AG08395 (cell line): ENCODE results near the gene TFEB.
A peak's percentile ranks its signal among the peaks of the same experiment; 100 is the strongest.
"Not testable (repeated sequence)": the region's sequence is repeated elsewhere in the genome, so short reads cannot be mapped to it uniquely, and the experiment has no call there.

Experiments used
- DNase-seq: peaks from one replicate; pipeline ENCODE4 v3.0.0; 2012; ENCODE audit warnings: mixed read lengths, low spot score

The TFEB gene

GRCh38 chr6:41735427-41736185, at the start of gene TFEB:
TSS of gene TFEB (minus strand) at chr6:41735608. CDS start at chr6:41691213, 44,395 bp downstream.
- peak; percentile 97 for DNase-seq

GRCh38 chr6:41784581-41785171, 49.3 kb upstream of the TFEB start:
- no peak for DNase-seq

- DNase-seq, result no peak
Measured at GRCh38 chr6:41783106-41783780, 47.8 kb upstream of the TFEB start.

GRCh38 chr6:41781366-41781730, 45.9 kb upstream of the TFEB start:
- no peak for DNase-seq

- DNase-seq, result peak; percentile 20
Measured at GRCh38 chr6:41780551-41781365, 45.4 kb upstream of the TFEB start, which contains the start of gene PRICKLE4. TSS of gene PRICKLE4 (plus strand) at chr6:41780782. CDS start at chr6:41783474, 2,692 bp downstream.

- peak; percentile 98 for DNase-seq
Measured at GRCh38 chr6:41779788-41780550, 44.6 kb upstream of the TFEB start, which contains the start of gene FRS3. TSS of gene FRS3 (minus strand) at chr6:41779900. CDS start at chr6:41776987, 2,913 bp downstream.

- no peak for DNase-seq
Measured at GRCh38 chr6:41779336-41779735, 43.9 kb upstream of the TFEB start.

- DNase-seq, result no peak
Measured at GRCh38 chr6:41778895-41779294, 43.5 kb upstream of the TFEB start.

GRCh38 chr6:41777551-41778285, 42.3 kb upstream of the TFEB start:
- no peak for DNase-seq

- no peak for DNase-seq
Measured at GRCh38 chr6:41775293-41775882, 40.0 kb upstream of the TFEB start.

GRCh38 chr6:41774841-41775240, 39.4 kb upstream of the TFEB start:
- DNase-seq, result no peak

GRCh38 chr6:41771058-41771983, 35.9 kb upstream of the TFEB start:
- no peak for DNase-seq

- no peak for DNase-seq
Measured at GRCh38 chr6:41770381-41771057, 35.1 kb upstream of the TFEB start.

GRCh38 chr6:41769376-41769775, 34.0 kb upstream of the TFEB start:
- DNase-seq, result no peak

- DNase-seq, result no peak
Measured at GRCh38 chr6:41768545-41769308, 33.3 kb upstream of the TFEB start.

- peak; percentile 92 for DNase-seq
Measured at GRCh38 chr6:41767112-41767833, 31.9 kb upstream of the TFEB start.

GRCh38 chr6:41766043-41766664, 30.7 kb upstream of the TFEB start:
- DNase-seq, result not testable (repeated sequence)
